GM21423 (cell line): ENCODE data around the gene SPATA13.
A peak's percentile ranks its signal among the peaks of the same experiment; 100 is the strongest.
"Not testable (repeated sequence)": the region's sequence is repeated elsewhere in the genome, so short reads cannot be mapped to it uniquely, and the experiment has no call there.

ENCODE experiments used
- ATAC-seq: cut with Tn5 transposase; IDR thresholded peaks from one replicate; pipeline ENCODE4 v1.9.1; 2021; ENCODE audit warnings: mild to moderate bottlenecking, moderate library complexity; ENCODE audit not compliant: unreplicated experiment

SPATA13 gene

DNA sequence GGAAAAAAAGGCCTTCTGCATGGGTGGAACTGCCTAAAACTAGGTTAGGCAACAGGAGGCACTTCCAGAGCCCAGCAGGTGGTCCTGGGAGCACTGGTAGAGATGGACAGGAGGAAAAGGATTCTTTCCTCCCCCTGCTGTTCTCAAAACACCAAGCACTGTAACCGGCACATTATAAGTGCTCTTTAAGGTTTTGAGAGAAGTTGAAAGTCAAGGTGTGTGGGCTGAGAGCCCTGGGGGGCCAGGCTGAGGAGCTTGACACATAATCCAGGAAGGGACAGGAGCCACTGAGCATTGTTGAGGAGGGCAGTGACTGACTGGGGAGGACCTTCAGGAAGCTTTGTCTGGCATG, 32.3 kb downstream of the SPATA13 start:
- ATAC-seq = no peak

DNA sequence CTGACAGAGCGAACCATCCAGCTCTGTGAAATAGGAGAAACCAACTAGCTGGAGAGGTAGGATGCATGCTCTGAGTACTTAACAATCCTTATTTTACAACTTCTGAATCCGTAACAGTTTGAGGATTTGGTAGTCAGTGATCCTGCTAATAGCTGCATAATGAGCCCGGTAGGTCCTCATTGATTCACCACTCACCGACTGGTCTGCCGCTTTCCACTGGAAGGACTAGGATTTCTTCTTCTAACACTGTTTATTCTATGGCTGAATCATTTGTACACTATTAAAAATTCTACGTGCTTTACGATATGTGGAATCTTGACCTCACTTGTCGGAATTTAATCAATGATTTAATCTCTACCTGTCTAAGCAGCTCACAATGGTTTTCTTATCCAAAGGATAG, 33.9 kb downstream of the SPATA13 start:
- ATAC-seq = no peak

DNA sequence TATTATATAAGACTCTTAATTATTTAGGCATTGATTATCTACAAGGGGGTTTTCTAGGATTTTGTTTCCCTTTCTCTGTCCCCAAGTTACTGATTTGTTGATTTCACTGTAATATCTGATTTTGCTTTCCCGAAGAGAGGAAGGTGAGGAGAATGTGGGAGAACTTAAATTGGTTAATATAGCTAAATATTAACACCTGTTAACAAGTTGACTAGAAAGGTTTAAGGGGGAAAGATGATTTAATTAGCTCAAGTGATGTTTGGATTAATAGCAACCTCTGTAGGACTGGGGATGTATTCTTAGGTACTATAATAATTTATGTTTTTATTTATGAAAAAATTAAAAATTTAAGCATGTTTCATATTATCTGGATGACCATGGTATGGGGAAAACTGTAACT, 35.1 kb downstream of the SPATA13 start:
- ATAC-seq = no peak

DNA sequence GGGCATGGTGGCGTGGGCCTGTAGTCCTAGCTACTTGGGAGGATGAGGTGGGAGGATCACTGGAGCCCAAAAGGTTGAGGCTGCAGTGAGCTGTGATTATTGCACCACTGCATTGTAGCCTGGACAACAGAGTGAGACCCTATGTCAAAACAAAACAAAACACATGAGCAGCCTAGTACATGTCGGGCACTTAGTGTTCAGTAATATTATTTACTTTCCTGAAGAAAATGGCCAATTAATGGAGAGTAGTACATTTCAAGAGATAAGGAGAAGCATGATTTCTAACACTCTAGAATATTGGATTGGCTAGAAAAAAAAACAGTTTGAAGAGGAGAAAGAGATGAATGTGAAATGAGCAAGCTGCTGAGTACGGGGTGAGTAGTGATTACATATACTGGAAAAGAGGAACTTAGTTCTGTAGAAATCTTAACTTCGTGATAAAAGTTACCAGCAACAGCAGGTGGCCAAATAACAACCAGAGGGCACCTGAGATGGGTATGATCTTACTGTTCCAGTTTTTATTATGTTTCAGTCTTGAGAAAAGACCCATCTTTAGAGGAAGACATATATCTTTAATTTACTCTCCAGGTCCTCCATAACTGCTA, 36.2 kb downstream of the SPATA13 start:
- ATAC-seq = no peak

DNA sequence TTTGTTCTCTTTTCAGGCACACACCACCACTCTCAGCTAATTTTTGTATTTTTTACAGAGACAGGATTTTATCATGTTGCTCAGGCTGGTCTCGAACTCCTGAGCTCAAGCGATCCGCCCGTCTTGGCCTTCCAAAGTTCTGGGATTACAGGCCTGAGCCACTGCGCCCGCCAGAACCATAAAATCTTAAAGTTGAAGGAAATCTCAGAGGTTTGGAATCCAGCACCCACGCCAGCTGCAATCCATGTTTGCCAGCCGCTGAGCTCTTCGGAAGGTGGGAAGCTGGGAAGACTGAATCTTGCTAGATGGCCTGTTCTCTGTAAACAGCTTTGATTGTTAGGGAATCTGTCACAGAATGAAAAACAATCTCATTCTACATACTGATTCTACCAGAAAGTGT, 38.5 kb downstream of the SPATA13 start:
- no peak for ATAC-seq

DNA sequence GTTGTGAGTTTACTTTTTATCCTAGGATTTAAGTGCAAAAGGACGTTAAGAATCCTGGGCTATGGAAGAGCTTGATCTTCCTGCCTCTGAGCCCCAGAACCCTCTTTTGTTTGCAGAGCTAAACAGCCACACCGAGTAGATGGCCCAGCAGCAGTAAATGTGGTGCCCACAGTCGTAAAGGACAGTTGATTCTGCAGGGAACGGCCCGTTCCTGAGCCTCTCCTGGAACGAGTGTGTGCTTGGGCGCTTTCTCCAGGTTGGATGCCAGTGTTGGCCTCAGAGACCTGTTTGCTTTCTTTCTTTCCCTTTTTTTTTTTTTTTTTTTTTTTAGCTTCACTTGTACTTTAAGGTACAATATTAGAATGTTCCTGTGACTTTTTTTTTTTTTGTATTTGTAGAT, 41.7 kb downstream of the SPATA13 start:
- no peak for ATAC-seq

DNA sequence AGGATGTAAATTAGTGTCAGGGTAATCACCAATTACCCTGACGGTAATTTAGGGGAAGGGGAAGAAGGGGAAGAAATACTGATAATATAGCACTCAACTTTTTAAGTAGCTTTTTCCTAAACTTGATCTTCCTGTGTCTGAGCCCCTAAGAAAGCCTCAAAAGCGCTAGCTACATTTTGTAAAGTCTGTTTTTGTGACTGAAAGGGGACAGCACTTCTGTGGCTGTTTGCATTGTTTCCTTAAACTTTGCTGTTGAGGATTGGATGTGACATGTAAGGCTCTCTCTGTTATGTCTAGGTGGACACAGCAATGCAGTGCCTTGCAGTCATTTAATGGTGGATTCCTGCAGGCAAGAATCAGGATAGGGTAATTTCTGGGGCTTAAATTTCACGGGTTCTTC, 42.8 kb downstream of the SPATA13 start:
- no peak for ATAC-seq

DNA sequence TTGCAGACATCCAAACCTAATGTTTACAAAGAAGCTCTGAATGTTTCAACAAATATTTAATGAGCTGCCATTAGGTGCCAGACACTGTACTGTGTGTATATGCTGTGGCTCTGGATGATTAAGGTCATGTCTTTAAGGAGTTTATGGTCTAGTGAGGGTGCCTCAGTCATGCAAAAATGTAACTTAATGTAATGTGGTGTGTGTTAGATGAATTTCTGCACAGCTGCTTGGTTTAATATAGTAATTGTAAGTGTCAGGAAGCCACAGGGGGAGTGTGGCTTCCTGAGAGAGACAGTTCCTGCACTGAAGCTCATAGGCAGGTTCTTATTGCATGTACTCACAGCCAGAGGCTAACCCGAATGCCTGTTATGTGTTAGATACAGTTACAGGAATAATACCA, 43.3 kb downstream of the SPATA13 start:
- ATAC-seq = peak; percentile 82

DNA sequence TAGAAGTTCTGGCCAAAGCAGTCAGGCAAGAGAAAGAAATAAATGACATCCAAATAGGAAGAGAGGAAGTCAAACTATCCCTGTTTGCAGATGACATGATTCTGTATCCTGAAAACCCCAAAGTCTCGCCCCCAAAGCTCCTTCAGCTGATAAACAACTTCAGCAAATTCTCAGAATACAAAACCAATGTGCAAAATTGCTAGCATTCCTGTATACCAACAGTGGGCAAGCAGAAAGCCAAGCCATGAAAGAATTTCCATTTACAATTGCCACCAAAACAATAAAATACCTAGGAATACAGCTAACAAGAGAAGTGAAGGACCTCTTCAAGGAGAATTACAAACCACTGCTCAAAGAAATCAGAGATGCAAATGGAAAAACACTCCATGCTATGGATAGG, 44.6 kb downstream of the SPATA13 start:
- ATAC-seq = not testable (repeated sequence)

DNA sequence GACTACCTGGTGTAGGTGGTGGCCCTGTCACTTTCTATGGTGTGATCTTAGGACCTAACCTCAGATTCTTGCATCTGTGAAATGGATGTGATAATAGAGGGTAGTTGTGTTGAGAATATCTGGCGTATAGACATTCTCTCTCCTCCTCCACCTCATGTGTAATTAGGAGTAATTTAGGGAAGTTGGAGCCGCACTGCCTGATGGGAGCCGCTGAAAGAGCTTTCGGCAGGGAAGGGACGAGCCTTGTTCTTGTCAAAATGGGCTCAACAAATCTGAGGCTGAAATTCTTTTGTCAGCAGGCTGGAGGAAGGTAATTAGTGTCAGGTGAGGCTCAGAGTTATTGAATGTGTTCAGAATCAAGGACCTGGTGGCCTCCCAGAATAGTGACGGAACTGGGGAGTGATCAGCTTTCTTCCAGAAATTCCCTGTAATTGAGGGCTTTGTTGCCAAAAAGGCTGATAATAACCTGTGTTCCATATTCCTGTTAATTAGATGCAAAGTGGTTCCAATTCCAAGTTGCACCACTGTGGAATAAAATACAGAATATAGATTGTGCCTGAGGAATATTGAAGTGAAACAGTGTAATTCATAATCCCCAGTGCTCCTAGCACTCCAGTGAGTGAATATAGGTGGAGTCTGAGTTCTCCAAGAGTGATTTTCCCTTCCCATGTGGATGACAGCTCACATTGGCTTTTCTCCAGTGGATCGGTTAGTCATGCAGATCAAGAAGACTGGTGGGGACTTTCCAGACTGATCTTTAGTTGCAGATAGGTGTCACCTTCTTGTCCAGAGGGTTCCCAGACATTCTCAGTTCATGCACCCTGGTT, 47.5 kb downstream of the SPATA13 start:
- no peak for ATAC-seq

DNA sequence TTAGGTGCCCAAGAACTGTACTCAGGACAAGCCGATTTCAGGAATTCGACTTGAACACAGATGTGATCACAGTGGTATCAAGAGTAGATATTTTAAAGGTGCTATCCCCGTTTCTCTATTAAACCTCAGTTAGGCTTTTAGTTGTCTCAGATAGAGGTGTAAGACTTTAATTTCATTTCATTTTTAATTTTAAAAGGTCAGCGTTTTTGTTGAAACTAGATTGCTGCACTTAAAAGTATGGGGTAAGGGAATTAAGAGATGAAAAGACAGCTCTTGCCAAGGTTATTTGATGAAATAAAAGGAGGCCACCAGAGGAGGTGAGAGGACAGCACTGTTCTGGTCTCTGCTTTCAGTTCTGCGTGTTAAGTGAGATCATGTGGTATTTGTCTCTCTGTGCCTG, 48.6 kb downstream of the SPATA13 start:
- no peak for ATAC-seq

DNA sequence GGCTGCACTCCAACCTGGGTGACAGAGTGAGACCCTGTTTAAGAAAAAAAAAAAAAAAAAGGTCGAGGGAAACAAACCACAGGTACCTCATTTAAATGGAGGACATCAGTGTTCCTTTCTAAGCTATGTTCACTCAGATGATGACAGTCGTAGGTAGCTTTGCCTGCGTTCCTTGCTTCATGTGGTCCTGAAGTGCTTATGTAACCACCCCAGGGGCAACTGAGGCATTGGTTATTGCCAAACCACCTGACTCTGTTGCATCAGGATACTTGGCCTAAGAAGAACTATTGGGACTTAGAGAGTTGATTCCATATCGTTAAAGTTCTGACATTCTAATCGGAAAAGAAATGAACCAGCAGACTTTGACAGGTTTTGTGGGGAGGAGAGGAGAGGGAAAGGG, 51.7 kb downstream of the SPATA13 start:
- no peak for ATAC-seq

DNA sequence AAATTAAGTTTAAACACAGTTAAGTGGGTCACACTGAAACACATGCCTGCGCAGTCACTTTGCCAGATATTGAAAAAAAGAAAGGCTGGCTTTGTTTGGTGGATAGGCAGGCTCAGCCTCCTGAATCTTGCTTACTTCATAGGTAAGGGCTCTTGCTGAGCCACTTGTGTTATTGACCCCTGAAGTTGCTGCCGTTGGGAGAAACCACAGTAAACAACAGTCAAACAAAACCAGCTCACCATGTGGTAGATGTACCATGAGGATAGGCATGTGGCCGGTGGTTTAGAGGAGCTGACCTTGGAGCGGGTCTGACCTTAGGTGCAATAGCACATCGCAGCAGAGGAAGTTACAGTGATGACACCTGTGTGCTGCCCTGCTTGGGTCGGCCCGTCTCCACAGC, 52.2 kb downstream of the SPATA13 start:
- ATAC-seq = no peak

DNA sequence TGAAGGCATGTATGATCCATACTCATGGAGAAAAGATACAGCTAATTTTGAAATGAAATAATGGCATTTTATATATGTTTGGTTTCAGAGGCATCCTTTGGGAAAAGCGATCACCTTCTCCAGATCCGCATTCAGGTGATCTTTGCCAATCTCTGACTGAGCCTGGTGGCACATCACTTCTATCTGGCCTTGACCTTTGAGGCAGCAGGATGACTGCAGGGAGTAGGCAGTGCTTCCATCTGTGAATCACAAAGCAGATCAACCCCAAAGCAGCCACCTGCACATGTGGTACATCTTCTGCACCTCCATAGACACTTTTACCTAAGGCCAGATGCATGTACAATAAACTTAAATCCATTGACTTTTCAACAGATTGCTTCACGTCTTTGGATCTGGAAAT, 53.4 kb downstream of the SPATA13 start:
- ATAC-seq = no peak

DNA sequence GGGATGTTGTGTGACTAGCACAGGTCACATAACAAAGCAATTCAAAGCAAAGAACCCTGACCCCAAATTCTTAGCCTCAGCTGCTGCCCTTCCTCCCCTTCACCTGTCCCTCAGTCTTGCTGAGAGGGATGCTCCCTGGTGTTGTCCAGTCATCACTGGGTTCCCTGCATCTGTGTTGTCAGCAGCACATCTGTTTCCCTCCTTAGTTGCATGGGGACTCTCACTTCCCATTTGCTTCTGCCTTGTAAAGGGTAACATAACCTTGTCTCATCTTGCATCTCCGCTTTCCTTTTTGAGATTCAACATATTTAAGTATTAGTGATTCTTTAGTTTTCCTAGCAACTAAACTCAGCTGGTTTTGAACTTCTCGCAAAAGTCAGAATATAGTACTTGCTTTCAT, 54.0 kb downstream of the SPATA13 start:
- ATAC-seq = peak; percentile 41

DNA sequence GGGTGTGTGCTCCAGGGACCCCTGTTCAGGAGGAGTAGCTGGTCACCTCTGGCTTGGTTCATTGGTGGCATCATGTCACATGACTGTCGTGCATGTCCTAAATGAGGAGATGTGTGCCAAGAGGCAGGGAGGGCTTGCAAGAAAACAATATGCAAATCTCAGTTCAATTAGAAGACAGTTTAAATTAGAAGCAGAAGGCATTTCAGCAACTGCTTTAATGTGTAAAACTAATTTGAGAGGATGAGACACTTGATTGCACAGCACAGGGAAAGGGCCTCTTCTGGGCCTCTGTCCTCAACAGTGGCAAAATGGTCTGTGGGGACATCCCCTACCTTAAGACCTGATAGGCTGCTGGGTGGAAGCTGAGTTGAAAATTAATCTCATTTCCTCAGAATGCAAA, 54.6 kb downstream of the SPATA13 start:
- ATAC-seq = peak; percentile 64

DNA sequence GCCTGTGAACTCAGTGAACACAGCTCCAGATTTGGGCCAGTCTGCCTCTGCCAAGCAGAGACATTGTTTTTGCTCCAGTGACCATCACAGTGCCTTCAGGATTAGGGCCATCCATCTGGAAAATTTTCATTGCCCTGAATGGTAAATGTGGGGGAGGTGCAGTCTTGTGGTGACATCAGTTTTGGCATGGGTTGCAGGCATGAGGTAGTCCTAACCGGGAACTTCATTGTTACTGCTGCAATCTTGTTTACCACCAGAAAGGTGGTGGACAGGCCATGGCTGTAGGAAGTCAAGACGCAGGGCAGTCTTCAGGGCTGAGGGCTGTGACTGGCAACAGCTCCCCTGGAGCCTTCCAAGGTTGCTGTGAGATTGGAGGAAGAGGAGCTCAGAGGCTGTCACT, 55.2 kb downstream of the SPATA13 start:
- no peak for ATAC-seq

DNA sequence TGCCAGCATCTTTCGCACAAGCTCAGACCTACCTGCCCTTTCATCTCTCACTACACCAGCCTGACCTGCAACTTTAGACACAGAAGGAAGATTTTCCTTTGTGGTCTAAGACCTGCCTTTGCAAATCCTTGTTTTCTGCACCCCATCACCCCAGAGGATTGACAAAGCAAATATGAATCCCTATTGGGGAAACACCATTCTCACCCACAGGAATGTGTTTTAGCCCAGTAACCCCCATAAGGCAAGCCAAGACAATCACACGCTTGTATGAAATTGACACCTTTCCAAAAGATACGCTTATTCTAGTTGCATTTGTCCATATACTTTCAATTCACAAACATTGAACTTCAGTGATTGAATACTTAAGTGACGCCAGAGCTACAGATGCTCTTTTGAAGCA, 55.7 kb downstream of the SPATA13 start:
- no peak for ATAC-seq

DNA sequence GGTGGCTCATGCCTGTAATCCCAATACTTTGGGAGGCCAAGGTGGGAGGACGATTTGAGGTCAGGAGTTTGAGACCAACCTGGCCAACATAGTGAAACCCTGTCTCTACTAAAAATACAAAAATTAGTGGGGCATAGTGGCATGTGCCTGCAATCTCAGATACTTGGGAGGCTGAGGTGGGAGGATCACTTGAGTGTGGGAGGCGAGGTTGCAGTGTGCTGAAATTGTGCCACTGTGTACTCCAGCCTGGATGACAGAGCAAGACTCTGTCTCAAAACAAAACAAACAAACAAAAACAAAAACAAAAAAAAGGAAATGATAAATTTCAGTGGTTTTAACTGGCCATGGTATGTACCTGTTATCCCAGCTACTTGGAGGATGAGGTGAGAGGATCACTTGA, 56.3 kb downstream of the SPATA13 start:
- not testable (repeated sequence) for ATAC-seq

DNA sequence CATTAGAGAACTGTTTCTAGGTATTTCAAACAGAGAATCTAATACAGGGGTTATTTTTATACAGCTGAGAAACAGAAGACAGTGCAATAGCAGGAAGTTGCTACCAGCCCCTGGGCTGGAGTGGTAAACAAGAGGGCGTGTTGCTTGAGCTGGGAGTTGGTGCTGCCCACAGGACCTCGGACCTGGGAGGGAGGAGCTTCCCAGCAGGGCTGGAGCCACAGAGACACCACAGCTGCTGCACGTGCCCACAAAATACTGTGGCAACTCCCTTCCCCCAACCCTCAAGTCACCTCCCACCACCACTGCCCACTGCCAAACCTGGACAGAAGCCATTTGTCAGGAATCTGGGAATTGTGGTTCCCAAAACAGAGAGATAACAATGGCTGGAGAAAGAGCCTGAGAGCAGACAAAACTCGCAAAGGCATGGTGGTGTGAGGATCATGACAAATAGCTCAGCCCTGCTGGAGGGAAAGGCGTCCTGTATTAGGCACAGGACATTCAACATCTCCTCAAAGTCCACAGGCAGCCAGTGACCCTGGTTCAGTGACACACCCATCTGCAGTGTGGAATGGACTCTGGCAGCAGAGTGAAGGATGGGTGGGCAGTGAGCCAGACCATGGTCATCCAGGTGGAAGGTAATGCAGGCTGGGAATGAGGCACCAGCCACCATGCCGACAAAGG, 57.2 kb downstream of the SPATA13 start:
- no peak for ATAC-seq

DNA sequence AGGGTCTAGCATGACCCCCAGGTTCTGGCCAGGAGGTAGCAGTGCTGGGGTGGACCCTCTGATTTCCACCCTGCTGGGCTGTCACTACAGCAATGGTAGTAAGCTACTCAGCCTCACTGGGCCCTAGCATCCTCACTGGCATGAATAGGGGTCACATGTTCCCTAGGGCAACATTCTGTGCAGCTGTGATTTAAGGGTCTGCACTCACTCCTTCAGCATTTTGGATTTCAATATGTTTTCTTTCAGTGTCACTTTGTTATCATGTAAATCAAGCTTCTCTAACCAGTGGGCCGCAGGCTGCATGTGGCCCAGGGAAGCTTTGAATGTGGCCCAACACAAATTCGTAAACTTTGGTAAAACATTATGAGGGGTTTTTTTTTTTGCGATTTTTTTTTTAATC, 57.8 kb downstream of the SPATA13 start:
- ATAC-seq = no peak

DNA sequence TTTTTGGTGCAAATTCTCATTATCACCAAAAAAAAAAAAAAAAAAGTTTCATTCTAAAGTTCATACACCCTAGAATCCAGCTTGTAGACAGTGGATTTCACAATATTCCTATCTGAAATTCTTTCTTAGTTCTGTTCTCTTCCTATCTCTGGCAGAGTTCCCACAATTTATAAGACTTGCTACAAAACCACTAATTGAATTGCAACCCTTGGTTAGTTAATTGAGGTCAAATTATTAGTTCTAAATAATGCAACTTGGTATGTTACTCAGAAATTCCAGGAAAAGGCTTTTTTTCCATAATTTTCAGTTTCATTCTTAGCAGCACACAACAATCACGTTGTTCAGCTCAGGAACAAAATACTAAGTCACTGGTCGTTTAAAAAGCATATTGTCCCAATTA, 58.5 kb downstream of the SPATA13 start:
- no peak for ATAC-seq
